ENCODE results near the gene RABEP1. TPM values are rescaled to one million over a fixed set of nuclear protein-coding genes. Genes with fewer than 3 reads are reported as not detected.

The RABEP1 gene
- total RNA-seq, 1 donor from 2014 or later = 37.5 TPM

- no peak for DNase-seq (ENCODE audit: low read depth in 2 of 2)
Measured at GRCh38 chr17:5269241-5269960, 12.7 kb upstream of the RABEP1 start.

DNA sequence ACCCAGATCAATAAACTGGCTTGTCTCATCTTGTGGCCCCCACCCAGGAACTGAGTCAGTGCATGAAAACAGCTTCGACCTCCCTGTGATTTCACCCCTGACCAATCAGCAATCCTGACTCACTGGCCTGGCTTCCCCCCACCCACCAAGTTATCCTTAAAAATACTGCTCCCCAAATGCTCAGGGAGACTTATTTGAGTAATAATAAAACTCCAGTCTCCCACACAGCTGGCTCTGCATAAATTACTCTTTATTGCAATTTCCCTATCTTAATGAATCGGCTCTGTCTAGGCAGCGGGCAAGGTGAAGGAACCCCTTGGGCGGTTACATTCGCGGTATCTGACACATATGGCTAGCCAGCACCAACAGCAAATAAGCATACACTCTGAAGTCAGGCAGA, 9.8 kb upstream of the RABEP1 start:
- DNase-seq (ENCODE audit: low read depth in 2 of 2) = no peak

DNA sequence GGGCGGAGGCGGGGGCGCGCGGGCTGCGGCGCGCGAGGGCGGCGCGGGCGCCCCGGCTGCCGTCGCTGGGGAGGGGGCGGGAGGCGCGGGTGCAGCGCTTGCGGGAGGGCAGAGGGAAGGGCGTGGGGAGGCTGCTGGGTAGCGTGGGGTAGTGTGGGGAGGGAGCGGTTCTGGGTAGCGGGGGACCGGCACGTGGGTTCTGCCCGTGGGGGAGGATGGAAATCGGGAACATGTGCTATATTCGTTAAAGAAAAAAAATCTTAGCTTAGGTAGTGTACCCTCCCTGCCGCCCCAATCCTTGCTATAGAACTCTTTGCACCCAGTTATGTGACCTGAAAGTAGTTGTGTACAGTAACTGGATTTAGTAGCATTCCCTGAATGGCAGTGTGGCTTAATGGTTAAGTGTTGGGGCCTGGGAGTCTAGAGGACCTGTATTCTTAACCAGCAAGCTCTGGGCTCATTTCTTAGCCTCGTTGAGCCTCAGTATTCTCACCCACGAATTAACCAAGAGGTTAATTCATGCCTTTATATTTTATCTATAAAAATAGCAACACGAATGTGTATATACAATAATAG, 646 bp downstream of the RABEP1 start:
- DNase-seq (ENCODE audit: low read depth in 2 of 2) = peak in 1 of 2 donors; percentile 25

DNA sequence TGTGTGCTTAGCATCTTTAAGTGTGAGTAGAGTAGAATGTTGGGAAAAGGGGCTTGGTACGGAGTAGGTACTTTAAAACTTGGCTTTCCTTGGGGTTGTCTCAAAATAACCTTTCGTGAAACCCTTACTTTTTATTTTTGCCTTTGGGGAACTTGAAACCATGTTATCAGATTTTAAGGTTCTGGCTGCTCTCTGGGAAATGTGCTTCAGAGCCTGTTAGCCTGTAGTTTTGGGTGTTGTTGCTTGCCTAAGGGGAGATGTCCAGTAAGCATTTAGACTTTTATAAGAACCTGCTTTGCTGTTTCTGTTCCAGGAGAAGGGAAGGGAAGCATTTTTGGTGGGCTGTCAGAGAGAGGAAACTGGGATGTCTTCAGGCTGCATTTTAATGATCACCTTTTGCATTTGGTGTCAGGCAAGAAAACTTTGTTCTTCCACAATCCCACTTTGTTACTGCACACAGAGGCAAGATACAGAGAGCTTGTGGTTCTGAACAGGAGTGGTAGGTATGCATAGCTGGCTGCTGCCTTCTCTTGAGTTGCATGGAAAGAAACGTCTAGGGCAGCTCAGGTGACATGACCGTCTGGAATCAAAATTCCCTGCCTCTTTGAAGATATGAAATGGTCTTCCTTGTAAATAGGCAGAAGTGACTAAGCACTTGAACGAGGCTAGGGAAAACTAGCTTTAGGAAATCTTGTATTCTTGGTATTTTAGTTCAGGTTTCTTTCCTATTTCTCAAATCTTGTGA, 1.7 kb downstream of the RABEP1 start:
- DNase-seq (ENCODE audit: low read depth in 2 of 2) = peak in 1 of 2 donors; percentile 6

DNA sequence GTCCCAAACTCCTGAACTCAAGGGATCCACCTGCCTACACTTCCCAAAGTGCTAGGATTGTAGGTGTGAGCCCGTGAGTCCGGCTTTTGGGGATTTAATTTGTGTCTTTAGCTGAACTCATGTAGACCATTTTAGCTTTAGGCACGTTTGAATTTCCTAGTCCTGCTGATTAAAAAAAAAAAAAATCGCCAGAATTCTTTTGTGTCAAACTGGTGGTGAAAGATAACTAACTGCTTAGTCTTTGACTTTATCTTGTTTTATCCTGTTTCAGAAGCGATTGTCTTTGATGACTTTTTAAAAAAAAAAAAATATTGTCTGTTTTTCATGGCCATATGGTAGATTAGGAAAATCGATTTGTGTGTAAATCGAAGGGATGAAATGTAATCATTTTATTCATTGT, 2.6 kb downstream of the RABEP1 start:
- DNase-seq (ENCODE audit: low read depth in 2 of 2) = no peak

DNA sequence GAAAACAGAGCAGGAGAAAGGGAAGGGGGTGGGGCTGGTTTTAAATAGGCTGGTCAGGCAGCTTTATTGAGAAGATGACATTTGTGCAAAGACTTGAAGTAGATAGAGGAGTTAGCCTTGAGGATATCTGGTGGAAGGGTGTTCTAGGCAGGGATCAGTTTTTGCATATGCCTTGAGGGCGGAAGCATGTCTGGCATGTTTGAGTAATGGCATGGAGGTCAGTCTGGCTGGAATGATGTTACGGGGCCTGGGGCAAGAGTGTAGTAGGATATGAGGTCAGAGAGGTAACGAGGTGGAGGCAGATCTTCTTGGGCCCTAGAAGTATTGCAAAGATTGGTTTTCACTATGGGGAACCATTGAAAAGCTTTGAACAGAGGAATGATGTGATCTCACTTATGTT, 4.8 kb downstream of the RABEP1 start:
- no peak for DNase-seq (ENCODE audit: low read depth in 2 of 2)

- no peak for DNase-seq (ENCODE audit: low read depth in 2 of 2)
Measured at GRCh38 chr17:5291683-5292350, 9.7 kb downstream of the RABEP1 start.

DNA sequence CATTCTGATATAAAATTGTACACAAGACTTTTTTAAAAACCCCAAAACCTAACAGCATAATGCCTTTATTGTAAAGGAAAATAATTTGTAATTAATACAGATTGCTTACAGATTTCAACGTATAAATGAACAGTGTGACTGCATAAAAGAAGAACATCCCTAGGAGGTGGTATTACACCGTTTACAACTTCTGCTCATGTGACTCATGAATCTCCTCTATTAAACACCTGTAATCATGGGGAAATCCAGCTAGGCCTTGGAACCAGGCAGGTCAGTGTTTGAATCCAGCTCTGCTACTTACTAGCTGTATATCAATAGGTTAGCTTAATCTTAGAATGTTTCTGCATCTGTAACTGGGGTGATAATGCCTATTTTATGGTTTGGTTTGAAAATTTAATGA, 15.2 kb downstream of the RABEP1 start:
- DNase-seq (ENCODE audit: low read depth in 2 of 2) = no peak

GRCh38 chr17:5299383-5299782, 17.3 kb downstream of the RABEP1 start:
- DNase-seq (ENCODE audit: low read depth in 2 of 2) = no peak

- DNase-seq (ENCODE audit: low read depth in 2 of 2) = peak in 1 of 2 donors; percentile 17
Measured at GRCh38 chr17:5304636-5305035, 22.6 kb downstream of the RABEP1 start.

DNA sequence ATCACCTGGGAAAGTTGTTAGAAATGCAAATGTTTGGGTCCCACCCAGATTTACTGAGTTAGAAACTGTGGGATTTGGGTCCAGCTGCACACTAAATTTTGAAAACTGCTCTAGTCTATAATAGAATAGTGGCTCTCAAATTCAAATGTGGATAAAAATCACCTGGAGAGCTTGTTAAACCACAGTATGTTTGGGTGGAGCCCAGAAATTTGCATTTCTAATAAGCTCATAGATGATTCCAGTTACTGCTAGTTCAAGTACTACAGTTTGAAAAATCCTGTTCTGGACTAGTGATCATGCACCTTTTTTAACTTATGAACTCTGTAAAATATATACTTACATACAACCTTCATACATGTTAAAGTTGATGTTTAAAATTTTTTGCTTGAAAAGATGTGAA, 27.8 kb downstream of the RABEP1 start:
- no peak for DNase-seq (ENCODE audit: low read depth in 2 of 2)

GRCh38 chr17:5325851-5326250, 43.8 kb downstream of the RABEP1 start:
- DNase-seq (ENCODE audit: low read depth in 2 of 2) = no peak

DNA sequence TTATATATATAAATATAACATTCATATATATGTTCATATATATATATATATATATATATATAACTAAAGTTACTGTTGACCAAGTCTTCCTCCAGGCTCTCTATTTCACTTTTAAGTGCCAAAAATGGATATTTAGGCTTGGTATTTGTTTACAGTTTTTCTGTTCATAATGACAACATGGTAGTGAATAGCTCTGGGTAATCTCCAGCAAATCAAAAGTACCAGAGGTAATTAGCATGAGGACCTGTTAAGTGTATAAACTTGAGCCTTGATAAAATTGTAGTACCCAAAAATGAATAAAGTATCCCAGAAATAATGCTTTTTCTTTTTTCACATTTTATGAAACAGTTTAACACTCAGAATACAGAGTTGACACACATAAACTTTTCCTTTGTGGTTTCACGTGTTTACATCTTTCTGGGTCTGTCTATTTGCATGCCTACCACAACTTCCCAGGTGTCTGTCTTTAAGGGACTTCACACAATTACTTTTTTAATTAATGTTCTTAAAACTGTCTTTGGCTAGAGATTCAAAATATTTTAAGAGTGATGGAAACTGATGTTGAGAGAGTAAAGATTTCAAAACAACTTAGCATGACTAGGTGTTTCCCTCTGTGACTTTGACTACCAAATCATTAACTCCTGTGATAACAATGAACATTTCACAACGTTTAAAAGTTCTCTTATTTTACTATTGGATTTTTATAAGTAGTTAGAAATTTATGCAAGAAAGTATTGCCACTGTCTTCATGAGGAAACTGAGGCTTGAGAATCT, 47.9 kb downstream of the RABEP1 start:
- no peak for DNase-seq (ENCODE audit: low read depth in 2 of 2)

DNA sequence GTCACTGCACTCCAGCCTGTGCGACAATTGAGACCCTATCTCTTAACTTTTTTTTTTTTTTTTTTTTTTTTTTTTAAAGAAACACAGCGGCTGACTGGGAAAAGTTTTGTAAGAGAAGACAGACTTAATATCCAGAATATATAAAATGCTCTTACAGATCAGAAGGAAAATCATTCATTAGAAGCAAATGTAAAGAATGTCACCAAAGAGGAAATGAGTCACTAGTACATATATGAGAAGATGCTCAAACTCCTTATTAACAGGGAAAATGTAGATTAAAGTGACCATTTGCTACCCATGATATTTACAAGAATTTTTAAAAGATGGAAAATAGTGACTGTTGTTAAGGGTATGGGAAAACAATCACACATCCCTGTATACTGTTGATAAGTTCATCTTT, 48.9 kb downstream of the RABEP1 start:
- DNase-seq (ENCODE audit: low read depth in 2 of 2) = no peak

GRCh38 chr17:5331506-5331905, 49.4 kb downstream of the RABEP1 start:
- no peak for DNase-seq (ENCODE audit: low read depth in 2 of 2)

DNA sequence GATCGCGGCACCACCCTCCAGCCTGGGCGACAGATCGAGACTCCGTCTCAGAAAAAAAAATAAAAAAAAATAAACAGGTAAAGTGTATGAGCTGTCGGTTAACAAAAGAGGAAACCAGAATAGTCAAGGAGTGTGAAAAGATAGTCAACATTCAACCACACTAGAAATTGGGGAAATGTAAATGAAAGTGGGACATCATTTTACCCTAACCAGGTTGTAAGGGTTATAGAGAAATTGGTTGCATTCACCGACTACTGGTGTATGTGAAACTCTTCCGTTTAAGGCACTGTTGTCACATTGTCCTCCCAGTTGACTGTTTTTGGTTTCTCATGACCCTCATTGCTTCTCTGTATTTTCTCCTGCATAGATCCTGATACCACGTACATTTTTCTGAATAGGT, 62.8 kb downstream of the RABEP1 start:
- no peak for DNase-seq (ENCODE audit: low read depth in 2 of 2)

DNA sequence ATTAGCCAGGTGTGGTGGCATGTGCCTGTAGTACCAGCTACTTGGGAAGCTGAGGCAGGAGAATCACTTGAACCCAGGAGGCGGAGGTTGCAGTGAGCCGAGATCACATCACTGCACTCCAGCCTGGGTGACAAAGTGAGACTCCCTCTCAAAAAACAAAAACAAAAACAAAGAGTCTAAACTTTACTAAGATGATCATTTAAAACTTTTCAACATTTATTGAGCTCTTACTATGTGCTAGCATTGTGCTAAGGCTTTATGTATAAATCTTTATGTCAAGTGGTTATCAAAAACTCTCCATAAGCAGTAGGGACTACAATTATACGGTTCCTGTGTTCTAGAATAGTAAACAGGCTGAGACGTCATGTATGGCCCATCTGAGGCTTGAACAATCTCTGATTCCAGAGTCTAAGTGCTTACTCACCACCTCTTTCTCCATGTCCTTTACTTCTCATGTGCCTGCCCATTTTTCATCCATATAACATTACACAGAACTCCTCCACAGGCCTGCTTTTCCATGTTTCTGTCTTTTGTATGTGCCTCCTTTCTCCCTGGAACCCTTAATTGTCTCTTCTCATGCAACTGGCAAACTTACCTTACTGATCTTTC, 70.7 kb downstream of the RABEP1 start:
- DNase-seq (ENCODE audit: low read depth in 2 of 2) = no peak

DNA sequence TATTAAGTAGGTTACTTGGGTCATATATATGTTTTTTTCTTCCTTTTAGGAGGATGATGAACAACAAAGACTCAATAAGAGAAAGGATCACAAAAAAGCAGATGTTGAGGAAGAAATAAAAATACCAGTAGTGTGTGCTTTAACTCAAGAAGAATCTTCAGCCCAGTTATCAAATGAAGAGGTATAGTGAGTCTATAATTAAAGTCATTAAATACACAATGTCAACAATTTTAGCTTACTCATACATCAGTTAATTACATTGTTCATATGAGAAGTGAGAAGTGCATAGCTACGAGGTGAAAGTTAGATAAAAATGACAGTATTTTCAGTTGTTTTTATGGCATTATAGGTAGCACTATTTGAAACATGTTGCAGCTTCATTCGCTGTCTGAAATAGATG, 72.2 kb downstream of the RABEP1 start:
- DNase-seq (ENCODE audit: low read depth in 2 of 2) = no peak

DNA sequence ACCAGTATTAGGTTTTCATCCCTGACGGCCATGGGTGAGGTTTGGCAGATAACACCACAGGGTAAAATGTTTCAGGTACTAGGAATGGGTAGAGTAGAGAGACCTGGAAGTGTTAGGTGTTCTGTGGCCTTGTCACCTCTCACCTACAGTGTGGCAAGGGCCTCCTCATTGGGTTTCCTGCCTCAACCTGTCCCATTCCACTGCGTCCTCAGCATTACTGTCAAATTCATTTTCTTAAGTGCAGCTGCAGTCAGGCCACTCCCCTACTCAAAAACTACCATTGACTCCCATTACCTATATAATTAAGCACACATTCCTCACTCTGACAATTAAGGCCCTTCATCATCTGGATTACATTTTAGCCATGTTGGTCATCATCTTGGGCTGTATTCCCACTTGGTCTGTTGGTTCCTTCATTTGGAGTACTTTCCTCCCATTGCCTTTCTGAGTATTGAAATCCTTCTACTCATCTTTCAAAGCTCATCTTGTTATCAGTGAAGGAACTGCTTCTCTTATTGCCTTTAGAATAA, 72.9 kb downstream of the RABEP1 start:
- no peak for DNase-seq (ENCODE audit: low read depth in 2 of 2)

DNA sequence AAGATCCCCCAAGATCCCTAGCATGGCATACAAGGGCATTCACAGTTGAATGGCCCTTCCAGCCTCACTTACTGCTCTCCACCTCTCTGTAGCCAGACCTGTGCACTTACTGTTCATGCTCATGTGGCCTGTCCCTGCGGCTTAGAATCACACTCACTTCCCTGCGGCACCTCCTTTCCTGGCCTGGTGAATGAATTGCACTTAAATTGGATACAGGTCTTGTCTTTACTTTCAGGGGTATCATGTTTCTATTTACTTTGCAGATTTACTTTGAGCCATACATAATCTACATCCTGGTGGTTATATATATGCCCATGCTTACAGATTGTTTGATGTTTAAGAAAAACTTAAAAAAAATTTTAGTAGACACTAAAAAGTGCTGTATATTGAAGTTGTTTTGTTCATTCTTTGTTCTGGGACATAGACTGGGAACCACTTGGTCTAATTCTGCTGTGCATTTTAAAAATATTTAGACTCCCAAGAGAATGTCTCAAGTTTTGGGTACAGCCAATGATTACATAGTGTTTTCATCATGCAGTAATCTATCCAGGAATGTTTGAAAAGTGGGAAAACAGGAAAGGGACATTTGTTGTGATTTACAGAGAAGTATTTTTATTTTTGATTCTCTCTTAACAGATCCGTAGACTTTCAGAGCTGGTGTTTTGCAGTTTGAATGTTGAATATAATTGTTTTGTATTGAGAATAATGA, 73.5 kb downstream of the RABEP1 start:
- DNase-seq (ENCODE audit: low read depth in 2 of 2) = no peak
